GM23338 (cell line): ENCODE results near the gene GLE1. TPM values are rescaled to one million over a fixed set of nuclear protein-coding genes. Genes with fewer than 3 reads are reported as not detected.

Source experiments
- ATAC-seq: fragments of 200-7000 bp; cut with Tn5 transposase; 3 replicates; pipeline ENCODE4 v1.9.1; 2020
- DNase-seq: peaks from one replicate; pipeline ENCODE4 v3.0.0-alpha.2; 2015; ENCODE audit warnings: low spot score
- H2AFZ ChIP-seq: fragments of 200-600 bp; sonication (generic); 2 replicates; pipeline ENCODE4 v1.8.0; 2016; ENCODE audit warnings: antibody characterized with exemption, mild to moderate bottlenecking, moderate library complexity
- H3F3A ChIP-seq: fragments of 200-600 bp; sonication (generic); replicated peaks from 2 replicates; pipeline ENCODE4 v1.8.0; 2017; ENCODE audit warnings: antibody characterized with exemption, mixed run types, low read depth
- H3K27ac ChIP-seq: fragments of 200-600 bp; sonication (generic); 2 replicates; pipeline ENCODE4 v1.6.1; 2016; ENCODE audit warnings: low read depth
- H3K27me3 ChIP-seq: fragments of 200-600 bp; sonication (generic); 2 replicates; pipeline ENCODE4 v1.8.0; 2016; ENCODE audit warnings: mild to moderate bottlenecking, mixed run types, moderate library complexity; ENCODE audit not compliant: insufficient read depth
- H3K36me3 ChIP-seq: fragments of 200-600 bp; sonication (generic); 2 replicates; pipeline ENCODE4 v1.8.0; 2016; ENCODE audit warnings: mild to moderate bottlenecking; ENCODE audit not compliant: insufficient read depth
- H3K4me1 ChIP-seq: fragments of 200-600 bp; sonication (generic); 2 replicates; pipeline ENCODE4 v1.8.0; 2016; ENCODE audit warnings: mild to moderate bottlenecking, moderate library complexity; ENCODE audit not compliant: insufficient read depth
- H3K4me2 ChIP-seq: fragments of 200-600 bp; sonication (generic); 2 replicates; pipeline ENCODE4 v1.7.1; 2017; ENCODE audit warnings: mixed run types
- H3K4me3 ChIP-seq: fragments of 200-600 bp; sonication (generic); 2 replicates; pipeline ENCODE4 v1.6.1; 2016; ENCODE audit warnings: mixed run types
- H3K79me2 ChIP-seq: fragments of 200-600 bp; sonication (generic); replicated peaks from 2 replicates; pipeline ENCODE4 v1.8.0; 2017; ENCODE audit warnings: mild to moderate bottlenecking; ENCODE audit not compliant: insufficient read depth
- H3K9me2 ChIP-seq: fragments of 200-600 bp; sonication (generic); 2 replicates; pipeline ENCODE4 v1.8.0; 2017; ENCODE audit not compliant: insufficient read depth
- H4K20me1 ChIP-seq: fragments of 200-600 bp; sonication (generic); replicated peaks from 2 replicates; pipeline ENCODE4 v1.8.0; 2017; ENCODE audit warnings: mild to moderate bottlenecking; ENCODE audit not compliant: insufficient read depth
- H3K27ac Mint-ChIP-seq: 2 replicates; pipeline ENCODE4 v1.8.0; 2020; ENCODE audit warnings: inconsistent platforms, mild to moderate bottlenecking, moderate library complexity, mixed read lengths
- H3K27me3 Mint-ChIP-seq: 3 replicates; pipeline ENCODE4 v1.8.0; 2022; ENCODE audit warnings: low read depth, mild to moderate bottlenecking, moderate library complexity, mixed read lengths, inconsistent platforms; ENCODE audit not compliant: insufficient read depth, poor library complexity
- H3K36me3 Mint-ChIP-seq: 3 replicates; pipeline ENCODE4 v1.8.0; 2021; ENCODE audit warnings: low read depth, mild to moderate bottlenecking, inconsistent platforms, moderate library complexity, mixed read lengths
- H3K4me1 Mint-ChIP-seq: 3 replicates; pipeline ENCODE4 v1.8.0; 2020; ENCODE audit warnings: mild to moderate bottlenecking, inconsistent platforms, mixed read lengths
- H3K4me3 Mint-ChIP-seq: 3 replicates; pipeline ENCODE4 v1.8.0; 2021; ENCODE audit warnings: moderate library complexity, mild to moderate bottlenecking, inconsistent platforms, mixed read lengths
- H3K9me3 Mint-ChIP-seq: 3 replicates; pipeline ENCODE4 v1.8.0; 2020; ENCODE audit warnings: moderate library complexity, mild to moderate bottlenecking, inconsistent platforms, mixed read lengths
- CREB1 ChIP-seq: fragments of 250-450 bp; sonication (Bioruptor Pico); IDR thresholded peaks from 2 replicates; pipeline ENCODE4 v1.5.0; 2020; ENCODE audit warnings: low read depth, mild to moderate bottlenecking, moderate library complexity
- JUNB ChIP-seq: IDR thresholded peaks from one replicate; pipeline ENCODE4 v1.6.1; 2016; ENCODE audit warnings: antibody characterized with exemption; ENCODE audit not compliant: unreplicated experiment
- POLR2AphosphoS5 ChIP-seq: IDR thresholded peaks from 2 replicates; pipeline ENCODE4 v1.6.1; 2016; ENCODE audit warnings: antibody characterized with exemption, low read depth
- STAT1 ChIP-seq: IDR thresholded peaks from one replicate; pipeline ENCODE4 v1.6.1; 2016; ENCODE audit warnings: antibody characterized with exemption; ENCODE audit not compliant: unreplicated experiment
- ZNF331 ChIP-seq: fragments of 250-450 bp; sonication (Bioruptor Pico); IDR thresholded peaks from 2 replicates; pipeline ENCODE4 v1.5.0; 2020; ENCODE audit warnings: low read depth, mild to moderate bottlenecking, moderate library complexity
- long read RNA-seq: library from polyadenylated mRNA; unstranded; transcript quantifications from one replicate; pipeline ENCODE4 v2.0.0, GENCODE V29; 2020; ENCODE audit not compliant: unreplicated experiment
- polyA plus RNA-seq: library from polyadenylated mRNA; unstranded; fragments of >200 nt; fragmentation: Nextera tagmentation; extraction: Ambion mirVana; gene quantifications from 2 replicates; pipeline ENCODE4 v1.2.1, GENCODE V29; 2016
- total RNA-seq: library from RNA; depleted of rRNA; stranded (reverse); fragments of >200 nt; shearing (Covaris generic); gene quantifications from 2 replicates; pipeline ENCODE4 v1.2.3, GENCODE V29; 2014; rRNA removed
- TF ChIP-seq, protein P1 (sequence below): fragments of 250-450 bp; sonication (Bioruptor Pico); IDR thresholded peaks from 2 replicates; pipeline ENCODE4 v1.5.0; 2020; ENCODE audit warnings: mild to moderate bottlenecking, moderate library complexity
- TF ChIP-seq, protein P2 (sequence below), 2 experiments: fragments of 200-600 bp in 1 of 2; sonication (generic) in 1 of 2; conservative IDR thresholded peaks; 2 replicates each; pipeline versions ENCODE4 v1.5.1 to v1.6.1; 2016 to 2017; ENCODE audit warnings: antibody characterized with exemption in 2 of 2, low read depth in 2 of 2, mild to moderate bottlenecking in 2 of 2, moderate library complexity in 1 of 2
- TF ChIP-seq, protein P3 (sequence below): IDR thresholded peaks from one replicate; pipeline ENCODE4 v1.6.1; 2018; ENCODE audit warnings: antibody characterized with exemption; ENCODE audit not compliant: unreplicated experiment

Gene GLE1, protein sequence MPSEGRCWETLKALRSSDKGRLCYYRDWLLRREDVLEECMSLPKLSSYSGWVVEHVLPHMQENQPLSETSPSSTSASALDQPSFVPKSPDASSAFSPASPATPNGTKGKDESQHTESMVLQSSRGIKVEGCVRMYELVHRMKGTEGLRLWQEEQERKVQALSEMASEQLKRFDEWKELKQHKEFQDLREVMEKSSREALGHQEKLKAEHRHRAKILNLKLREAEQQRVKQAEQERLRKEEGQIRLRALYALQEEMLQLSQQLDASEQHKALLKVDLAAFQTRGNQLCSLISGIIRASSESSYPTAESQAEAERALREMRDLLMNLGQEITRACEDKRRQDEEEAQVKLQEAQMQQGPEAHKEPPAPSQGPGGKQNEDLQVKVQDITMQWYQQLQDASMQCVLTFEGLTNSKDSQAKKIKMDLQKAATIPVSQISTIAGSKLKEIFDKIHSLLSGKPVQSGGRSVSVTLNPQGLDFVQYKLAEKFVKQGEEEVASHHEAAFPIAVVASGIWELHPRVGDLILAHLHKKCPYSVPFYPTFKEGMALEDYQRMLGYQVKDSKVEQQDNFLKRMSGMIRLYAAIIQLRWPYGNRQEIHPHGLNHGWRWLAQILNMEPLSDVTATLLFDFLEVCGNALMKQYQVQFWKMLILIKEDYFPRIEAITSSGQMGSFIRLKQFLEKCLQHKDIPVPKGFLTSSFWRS
- 19.6 and 22.1 TPM in 2 replicates for total RNA-seq
- polyA plus RNA-seq, result 7.3 and 7.4 TPM in 2 replicates
- long read RNA-seq, transcript GLE1-201 (16 exons, 3,321 nt), result major isoform, 7 of 12 reads
- long read RNA-seq, partial matches to known transcripts, result 3 of 12 reads
- long read RNA-seq, other reads (novel, unspliced or antisense), result 2 of 12 reads

DNA sequence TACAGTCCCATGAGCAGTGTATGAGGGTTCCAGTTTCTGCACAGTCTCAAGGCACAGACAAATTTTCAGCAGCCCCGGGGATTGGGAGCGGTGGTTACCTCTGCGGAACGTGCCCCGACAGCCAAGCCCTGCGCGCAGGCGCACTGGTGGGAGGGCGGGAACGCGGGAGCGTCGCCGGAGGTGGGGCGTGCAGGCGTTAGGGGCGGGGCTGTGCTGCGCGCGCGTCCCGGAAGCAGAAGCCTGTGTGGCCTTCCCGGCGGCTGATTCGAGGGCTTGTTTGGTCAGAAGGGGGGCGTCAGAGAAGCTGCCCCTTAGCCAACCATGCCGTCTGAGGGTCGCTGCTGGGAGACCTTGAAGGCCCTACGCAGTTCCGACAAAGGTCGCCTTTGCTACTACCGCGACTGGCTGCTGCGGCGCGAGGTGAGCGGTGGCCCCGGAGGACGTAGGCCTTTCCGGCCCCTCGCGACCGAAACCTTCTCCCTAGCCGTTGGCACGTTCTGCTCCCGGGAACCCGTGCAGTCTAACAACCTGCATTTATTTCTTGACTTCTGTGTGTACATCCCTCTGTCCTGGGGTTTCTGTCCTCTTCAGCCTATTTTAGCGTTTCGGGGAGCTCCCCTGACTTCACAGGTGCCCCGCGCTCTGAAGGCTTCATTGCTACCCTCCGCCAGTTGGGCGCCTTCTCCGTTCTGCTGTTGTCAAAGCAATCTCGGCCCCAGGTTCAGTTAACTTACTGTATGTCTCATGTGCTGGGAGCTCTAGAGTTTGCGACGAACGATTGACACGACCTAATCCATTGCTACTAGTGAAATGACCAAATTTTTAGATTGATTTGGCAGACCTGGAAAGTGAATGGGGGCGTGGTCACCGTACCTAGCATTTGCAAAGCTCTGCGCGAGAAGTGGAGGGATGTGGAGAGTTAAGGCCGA, at the start of gene GLE1:
TSS of gene GLE1 (plus strand) at position 235 of the 929 bp plus-strand sequence. CDS start at position 322, 87 bp downstream.
- peak; percentile 95 for DNase-seq
- Histone ChIP-seq H3K36me3 (no peaks in the 10 kb centered on the region), H3K4me1 (peaks cover 8% of the 10 kb centered on the region; the same call in 1 of the 2 replicates), H3K27me3 (no peaks in the 10 kb centered on the region), H3K4me2 (peak within 1 kb of the TSS; percentile 95), H3K79me2 (peaks cover 5% of the 10 kb centered on the region; the same call in 1 of the 2 replicates), H3F3A (peaks cover 7% of the 10 kb centered on the region; the same call in 1 of the 2 replicates), H3K9me2 (no peaks in the 10 kb centered on the region), H4K20me1 (peaks cover 6% of the 10 kb centered on the region; the same call in 1 of the 2 replicates), H3K4me3 (peak within 1 kb of the TSS; percentile 92), H3K27ac (0 out of 2 replicates have a peak within 1 kb of the TSS, but pooled peaks have one; percentile 65), H2AFZ (peak within 1 kb of the TSS; percentile 98)
- Mint-ChIP-seq H3K4me1 (peaks cover 4% of the 10 kb centered on the region; the same call in 2 of the 3 replicates), H3K9me3 (no peaks in the 10 kb centered on the region), H3K36me3 (peaks cover 5% of the 10 kb centered on the region), H3K27me3 (no peaks in the 10 kb centered on the region), H3K27ac (peak within 1 kb of the TSS; percentile 95; the same call in 1 of the 2 replicates), H3K4me3 (peak within 1 kb of the TSS; percentile 100)
- ATAC-seq, result peak; percentile 91
- TF ChIP-seq STAT1 (no peak), JUNB (no peak), ZNF331 (CRISPR knock-in tag) (no peak), CREB1 (CRISPR knock-in tag) (no peak), POLR2AphosphoS5 (peak; percentile 94)
- TF ChIP-seq, protein P1, sequence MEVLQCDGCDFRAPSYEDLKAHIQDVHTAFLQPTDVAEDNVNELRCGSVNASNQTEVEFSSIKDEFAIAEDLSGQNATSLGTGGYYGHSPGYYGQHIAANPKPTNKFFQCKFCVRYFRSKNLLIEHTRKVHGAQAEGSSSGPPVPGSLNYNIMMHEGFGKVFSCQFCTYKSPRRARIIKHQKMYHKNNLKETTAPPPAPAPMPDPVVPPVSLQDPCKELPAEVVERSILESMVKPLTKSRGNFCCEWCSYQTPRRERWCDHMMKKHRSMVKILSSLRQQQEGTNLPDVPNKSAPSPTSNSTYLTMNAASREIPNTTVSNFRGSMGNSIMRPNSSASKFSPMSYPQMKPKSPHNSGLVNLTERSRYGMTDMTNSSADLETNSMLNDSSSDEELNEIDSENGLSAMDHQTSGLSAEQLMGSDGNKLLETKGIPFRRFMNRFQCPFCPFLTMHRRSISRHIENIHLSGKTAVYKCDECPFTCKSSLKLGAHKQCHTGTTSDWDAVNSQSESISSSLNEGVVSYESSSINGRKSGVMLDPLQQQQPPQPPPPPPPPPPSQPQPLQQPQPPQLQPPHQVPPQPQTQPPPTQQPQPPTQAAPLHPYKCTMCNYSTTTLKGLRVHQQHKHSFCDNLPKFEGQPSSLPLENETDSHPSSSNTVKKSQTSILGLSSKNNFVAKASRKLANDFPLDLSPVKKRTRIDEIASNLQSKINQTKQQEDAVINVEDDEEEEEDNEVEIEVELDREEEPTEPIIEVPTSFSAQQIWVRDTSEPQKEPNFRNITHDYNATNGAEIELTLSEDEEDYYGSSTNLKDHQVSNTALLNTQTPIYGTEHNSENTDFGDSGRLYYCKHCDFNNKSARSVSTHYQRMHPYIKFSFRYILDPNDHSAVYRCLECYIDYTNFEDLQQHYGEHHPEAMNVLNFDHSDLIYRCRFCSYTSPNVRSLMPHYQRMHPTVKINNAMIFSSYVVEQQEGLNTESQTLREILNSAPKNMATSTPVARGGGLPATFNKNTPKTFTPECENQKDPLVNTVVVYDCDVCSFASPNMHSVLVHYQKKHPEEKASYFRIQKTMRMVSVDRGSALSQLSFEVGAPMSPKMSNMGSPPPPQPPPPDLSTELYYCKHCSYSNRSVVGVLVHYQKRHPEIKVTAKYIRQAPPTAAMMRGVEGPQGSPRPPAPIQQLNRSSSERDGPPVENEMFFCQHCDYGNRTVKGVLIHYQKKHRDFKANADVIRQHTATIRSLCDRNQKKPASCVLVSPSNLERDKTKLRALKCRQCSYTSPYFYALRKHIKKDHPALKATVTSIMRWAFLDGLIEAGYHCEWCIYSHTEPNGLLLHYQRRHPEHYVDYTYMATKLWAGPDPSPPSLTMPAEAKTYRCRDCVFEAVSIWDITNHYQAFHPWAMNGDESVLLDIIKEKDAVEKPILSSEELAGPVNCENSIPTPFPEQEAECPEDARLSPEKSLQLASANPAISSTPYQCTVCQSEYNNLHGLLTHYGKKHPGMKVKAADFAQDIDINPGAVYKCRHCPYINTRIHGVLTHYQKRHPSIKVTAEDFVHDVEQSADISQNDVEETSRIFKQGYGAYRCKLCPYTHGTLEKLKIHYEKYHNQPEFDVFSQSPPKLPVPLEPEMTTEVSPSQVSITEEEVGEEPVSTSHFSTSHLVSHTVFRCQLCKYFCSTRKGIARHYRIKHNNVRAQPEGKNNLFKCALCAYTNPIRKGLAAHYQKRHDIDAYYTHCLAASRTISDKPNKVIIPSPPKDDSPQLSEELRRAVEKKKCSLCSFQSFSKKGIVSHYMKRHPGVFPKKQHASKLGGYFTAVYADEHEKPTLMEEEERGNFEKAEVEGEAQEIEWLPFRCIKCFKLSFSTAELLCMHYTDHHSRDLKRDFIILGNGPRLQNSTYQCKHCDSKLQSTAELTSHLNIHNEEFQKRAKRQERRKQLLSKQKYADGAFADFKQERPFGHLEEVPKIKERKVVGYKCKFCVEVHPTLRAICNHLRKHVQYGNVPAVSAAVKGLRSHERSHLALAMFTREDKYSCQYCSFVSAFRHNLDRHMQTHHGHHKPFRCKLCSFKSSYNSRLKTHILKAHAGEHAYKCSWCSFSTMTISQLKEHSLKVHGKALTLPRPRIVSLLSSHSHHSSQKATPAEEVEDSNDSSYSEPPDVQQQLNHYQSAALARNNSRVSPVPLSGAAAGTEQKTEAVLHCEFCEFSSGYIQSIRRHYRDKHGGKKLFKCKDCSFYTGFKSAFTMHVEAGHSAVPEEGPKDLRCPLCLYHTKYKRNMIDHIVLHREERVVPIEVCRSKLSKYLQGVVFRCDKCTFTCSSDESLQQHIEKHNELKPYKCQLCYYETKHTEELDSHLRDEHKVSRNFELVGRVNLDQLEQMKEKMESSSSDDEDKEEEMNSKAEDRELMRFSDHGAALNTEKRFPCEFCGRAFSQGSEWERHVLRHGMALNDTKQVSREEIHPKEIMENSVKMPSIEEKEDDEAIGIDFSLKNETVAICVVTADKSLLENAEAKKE, result no peak
- TF ChIP-seq, protein P2, sequence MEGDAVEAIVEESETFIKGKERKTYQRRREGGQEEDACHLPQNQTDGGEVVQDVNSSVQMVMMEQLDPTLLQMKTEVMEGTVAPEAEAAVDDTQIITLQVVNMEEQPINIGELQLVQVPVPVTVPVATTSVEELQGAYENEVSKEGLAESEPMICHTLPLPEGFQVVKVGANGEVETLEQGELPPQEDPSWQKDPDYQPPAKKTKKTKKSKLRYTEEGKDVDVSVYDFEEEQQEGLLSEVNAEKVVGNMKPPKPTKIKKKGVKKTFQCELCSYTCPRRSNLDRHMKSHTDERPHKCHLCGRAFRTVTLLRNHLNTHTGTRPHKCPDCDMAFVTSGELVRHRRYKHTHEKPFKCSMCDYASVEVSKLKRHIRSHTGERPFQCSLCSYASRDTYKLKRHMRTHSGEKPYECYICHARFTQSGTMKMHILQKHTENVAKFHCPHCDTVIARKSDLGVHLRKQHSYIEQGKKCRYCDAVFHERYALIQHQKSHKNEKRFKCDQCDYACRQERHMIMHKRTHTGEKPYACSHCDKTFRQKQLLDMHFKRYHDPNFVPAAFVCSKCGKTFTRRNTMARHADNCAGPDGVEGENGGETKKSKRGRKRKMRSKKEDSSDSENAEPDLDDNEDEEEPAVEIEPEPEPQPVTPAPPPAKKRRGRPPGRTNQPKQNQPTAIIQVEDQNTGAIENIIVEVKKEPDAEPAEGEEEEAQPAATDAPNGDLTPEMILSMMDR (conservative IDR thresholded peaks at IDR 0.05; ENCODE audit: low read depth in 2 of 2), result no peak
- TF ChIP-seq, protein P3, sequence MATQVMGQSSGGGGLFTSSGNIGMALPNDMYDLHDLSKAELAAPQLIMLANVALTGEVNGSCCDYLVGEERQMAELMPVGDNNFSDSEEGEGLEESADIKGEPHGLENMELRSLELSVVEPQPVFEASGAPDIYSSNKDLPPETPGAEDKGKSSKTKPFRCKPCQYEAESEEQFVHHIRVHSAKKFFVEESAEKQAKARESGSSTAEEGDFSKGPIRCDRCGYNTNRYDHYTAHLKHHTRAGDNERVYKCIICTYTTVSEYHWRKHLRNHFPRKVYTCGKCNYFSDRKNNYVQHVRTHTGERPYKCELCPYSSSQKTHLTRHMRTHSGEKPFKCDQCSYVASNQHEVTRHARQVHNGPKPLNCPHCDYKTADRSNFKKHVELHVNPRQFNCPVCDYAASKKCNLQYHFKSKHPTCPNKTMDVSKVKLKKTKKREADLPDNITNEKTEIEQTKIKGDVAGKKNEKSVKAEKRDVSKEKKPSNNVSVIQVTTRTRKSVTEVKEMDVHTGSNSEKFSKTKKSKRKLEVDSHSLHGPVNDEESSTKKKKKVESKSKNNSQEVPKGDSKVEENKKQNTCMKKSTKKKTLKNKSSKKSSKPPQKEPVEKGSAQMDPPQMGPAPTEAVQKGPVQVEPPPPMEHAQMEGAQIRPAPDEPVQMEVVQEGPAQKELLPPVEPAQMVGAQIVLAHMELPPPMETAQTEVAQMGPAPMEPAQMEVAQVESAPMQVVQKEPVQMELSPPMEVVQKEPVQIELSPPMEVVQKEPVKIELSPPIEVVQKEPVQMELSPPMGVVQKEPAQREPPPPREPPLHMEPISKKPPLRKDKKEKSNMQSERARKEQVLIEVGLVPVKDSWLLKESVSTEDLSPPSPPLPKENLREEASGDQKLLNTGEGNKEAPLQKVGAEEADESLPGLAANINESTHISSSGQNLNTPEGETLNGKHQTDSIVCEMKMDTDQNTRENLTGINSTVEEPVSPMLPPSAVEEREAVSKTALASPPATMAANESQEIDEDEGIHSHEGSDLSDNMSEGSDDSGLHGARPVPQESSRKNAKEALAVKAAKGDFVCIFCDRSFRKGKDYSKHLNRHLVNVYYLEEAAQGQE, result no peak
